Adrenal gland (tissue), 12 donors: ENCODE measurements around the gene RNASEH1. TPM values are rescaled to one million over a fixed set of nuclear protein-coding genes. Genes with fewer than 3 reads are reported as not detected.

Experiments used
- DNase-seq, 7 donors: peaks; one replicate each; pipeline ENCODE4 v3.0.0-alpha.2; 2019 to 2020
- H3K27ac ChIP-seq, 5 donors: fragments of 200-600 bp; sonication (generic) in 4 of 5; 1 replicate in 3 of 5; 2 replicates in 2 of 5; pipeline versions ENCODE4 v1.5.1 to v1.8.0; 2016 to 2020; ENCODE audit warnings: mild to moderate bottlenecking in 1 of 5
- H3K27me3 ChIP-seq: fragments of 200-600 bp; 2 replicates; pipeline ENCODE4 v1.8.0; 2021
- H3K36me3 ChIP-seq, 2 donors: fragments of 200-600 bp; replicated peaks in 1 of 2; 1 replicate in 1 of 2; 2 replicates in 1 of 2; pipeline versions ENCODE4 v1.5.1 to v1.8.0; 2018 to 2022
- H3K4me1 ChIP-seq, 2 donors: fragments of 200-600 bp; replicated peaks in 1 of 2; 1 replicate in 1 of 2; 2 replicates in 1 of 2; pipeline versions ENCODE4 v1.5.1 to v1.8.0; 2018 to 2021
- H3K4me3 ChIP-seq, 4 donors: fragments of 200-600 bp; sonication (generic) in 3 of 4; one replicate each; pipeline ENCODE4 v1.5.1; 2016 to 2018
- H3K9me3 ChIP-seq, 3 donors: fragments of 200-600 bp; sonication (generic) in 1 of 3; replicated peaks in 1 of 3; 1 replicate in 2 of 3; 2 replicates in 1 of 3; pipeline versions ENCODE4 v1.5.1 to v1.8.0; 2016 to 2021
- POLR2A ChIP-seq, 2 donors: fragments of 450-650 bp; IDR thresholded peaks; one replicate each; pipeline ENCODE4 v1.6.1; 2017; ENCODE audit warnings: antibody characterized with exemption in 2 of 2, mild to moderate bottlenecking in 2 of 2, moderate library complexity in 1 of 2
- WGBS, 4 donors: extraction: QIAGEN DNeasy Blood & Tissue Kit in 2 of 4; methylation state at CpG; one replicate each; pipeline versions ENCODE4 v1.1.5 to v1.1.7; 2013 to 2017; 5-methylcytosine and 5-hydroxymethylcytosine counted together
- intact Hi-C, 2 donors: fragments of 100-400 bp; cut with DNase I; formaldehyde crosslinking; loops; one replicate each; pipeline versions ENCODE4 v1.14.1 to v1.15.0; 2022 to 2023
- polyA plus RNA-seq, 3 donors: library from polyadenylated mRNA; stranded (reverse); fragments of 200-250 nt in 2 of 3; fragments of 350-450 nt in 1 of 3; fragmentation: Illumina TruSeq in 1 of 3; extraction: RNeasy Lipid Tissue Mini Kit (QIAGEN cat#74804) in 1 of 3; gene quantifications; one replicate each; pipeline ENCODE4 v1.2.3, GENCODE V29; 2013 to 2014
- total RNA-seq, 9 donors: library from RNA; depleted of rRNA in 4 of 9; stranded (reverse); fragments of >200 nt in 4 of 9; fragments of 120-200 nt in 1 of 9; fragmentation: NEBNext Ultra II Directional in 1 of 9; extraction: Animal tissue kit (Norgen Biotek cat#: 25700) in 1 of 9; gene quantifications; one replicate each; pipeline versions ENCODE4 v1.1.0 to v1.2.4, GENCODE V29; 2013 to 2023
- TF ChIP-seq, protein P1 (sequence below), 6 experiments: fragments of 450-650 bp in 4 of 6; fragments of 200-600 bp in 2 of 6; sonication (generic) in 1 of 6; IDR thresholded peaks; 1 replicate in 5 of 6; 2 replicates in 1 of 6; pipeline versions ENCODE4 v1.5.1 to v1.8.0; 2016 to 2021; ENCODE audit warnings: antibody characterized with exemption in 6 of 6, mild to moderate bottlenecking in 2 of 6, moderate library complexity in 1 of 6
- donor health status: healthy with polysubstance abuse.
- donor health status: Bipolar disorder and iron deficiency.
- donor health status: DM: yes; HTN: yes; CAD: no.
- donor health status: DM: no; HTN: no; CAD: no.
- donor health status: DM: no; HTN: no; CAD: no.
- donor health status: DM: yes; HTN: yes; CAD: no.

RNASEH1 gene
- total and polyA plus RNA-seq, 12 donors = 4.5 to 27.6 (median 17.5) TPM

DNA sequence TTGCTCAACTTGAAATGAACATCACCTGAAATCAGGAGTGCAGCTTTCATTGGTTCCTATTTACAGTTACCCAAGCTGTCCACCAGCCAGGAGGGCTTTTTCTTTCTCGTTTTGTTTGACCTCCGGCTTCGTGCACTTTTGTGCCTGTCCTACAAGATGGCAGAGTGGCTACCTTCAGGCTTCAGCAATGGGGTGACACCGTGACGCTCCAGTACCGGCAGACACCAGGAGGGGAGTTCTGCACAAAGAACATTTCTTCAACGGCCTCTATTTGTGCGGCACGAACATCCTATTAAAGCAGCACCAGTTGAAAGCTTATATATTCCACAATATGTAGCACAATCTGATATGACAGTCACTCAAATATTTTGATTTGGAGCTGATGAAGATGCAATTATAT is 18.3 kb downstream of the RNASEH1 start:
- peaks cover 0 to 36% of the 10 kb centered on the region in 2 donors for H3K36me3 ChIP-seq
- WGBS, 4 donors = 84 to 89% (median 87%) methylated on average over 9 of the region's 9 CpGs
- intact Hi-C loops = no loop called here

DNA sequence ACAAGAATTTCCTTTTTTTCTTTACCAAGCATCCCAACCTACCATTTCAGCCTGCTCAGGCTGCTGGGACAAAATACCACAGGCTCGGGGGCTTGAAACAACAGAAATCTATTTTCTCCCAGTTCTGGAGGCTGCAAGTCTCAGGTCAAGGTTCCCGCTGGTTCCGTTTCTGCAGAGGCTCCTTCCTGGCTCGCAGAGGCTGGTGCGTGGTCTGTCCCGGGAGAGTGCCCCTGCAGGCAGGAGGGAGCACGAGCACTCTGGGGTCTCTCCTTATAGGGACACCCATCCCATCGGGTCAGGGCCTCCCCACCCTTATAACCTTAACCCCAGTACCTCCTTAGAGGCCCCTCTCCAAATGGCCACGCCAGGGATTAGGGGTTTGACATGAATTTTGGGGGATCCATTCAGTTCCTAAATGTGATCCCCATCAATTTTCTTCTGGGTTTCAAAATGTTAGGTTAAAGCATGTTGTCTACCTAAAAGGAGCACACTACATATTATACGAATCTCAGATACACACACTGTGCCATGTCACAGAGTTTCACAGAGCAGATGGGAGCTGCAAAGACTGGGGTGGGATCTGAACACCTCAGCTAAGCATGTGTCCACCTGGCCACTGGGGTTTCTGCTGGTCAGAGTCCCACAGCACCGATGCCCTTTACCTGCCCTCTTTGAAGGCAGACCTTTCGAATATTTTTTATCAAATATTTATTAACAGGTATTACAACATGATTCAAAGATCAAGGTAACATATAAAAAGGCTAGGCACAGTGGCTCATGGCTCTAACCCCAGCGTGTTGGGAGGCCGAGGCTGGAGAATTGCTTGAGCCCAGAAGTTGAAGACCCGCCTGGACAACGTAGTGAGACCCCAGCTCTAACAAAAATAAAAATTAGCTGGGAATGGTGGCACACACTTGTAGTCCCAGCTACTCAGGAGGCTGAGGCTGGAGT is 21.2 kb downstream of the RNASEH1 start:
- Histone ChIP-seq H3K27ac (peak overlapping the region; percentile 65 to 98 (median 97)), H3K27me3 (no peaks in the 10 kb centered on the region), H3K9me3 (no peaks in the 10 kb centered on the region), H3K4me3 (peak overlapping the region in 2 of 4 donors; percentile 14 to 36), H3K4me1 (peaks cover 18 to 21% of the 10 kb centered on the region in 2 donors), H3K36me3 (peaks cover 0 to 18% of the 10 kb centered on the region in 2 donors)
- intact Hi-C loops = no loop called here
- 35 to 52% (median 39%) methylated on average over 15 to 16 of the region's 16 CpGs for WGBS, 4 donors
- TF ChIP-seq POLR2A (IDR thresholded peaks at IDR 0.05) = no peak
- TF ChIP-seq, protein P1, sequence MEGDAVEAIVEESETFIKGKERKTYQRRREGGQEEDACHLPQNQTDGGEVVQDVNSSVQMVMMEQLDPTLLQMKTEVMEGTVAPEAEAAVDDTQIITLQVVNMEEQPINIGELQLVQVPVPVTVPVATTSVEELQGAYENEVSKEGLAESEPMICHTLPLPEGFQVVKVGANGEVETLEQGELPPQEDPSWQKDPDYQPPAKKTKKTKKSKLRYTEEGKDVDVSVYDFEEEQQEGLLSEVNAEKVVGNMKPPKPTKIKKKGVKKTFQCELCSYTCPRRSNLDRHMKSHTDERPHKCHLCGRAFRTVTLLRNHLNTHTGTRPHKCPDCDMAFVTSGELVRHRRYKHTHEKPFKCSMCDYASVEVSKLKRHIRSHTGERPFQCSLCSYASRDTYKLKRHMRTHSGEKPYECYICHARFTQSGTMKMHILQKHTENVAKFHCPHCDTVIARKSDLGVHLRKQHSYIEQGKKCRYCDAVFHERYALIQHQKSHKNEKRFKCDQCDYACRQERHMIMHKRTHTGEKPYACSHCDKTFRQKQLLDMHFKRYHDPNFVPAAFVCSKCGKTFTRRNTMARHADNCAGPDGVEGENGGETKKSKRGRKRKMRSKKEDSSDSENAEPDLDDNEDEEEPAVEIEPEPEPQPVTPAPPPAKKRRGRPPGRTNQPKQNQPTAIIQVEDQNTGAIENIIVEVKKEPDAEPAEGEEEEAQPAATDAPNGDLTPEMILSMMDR (IDR thresholded peaks at IDR 0.05) = peak; percentile 27 to 65 (median 48)
- DNase-seq = peak; percentile 41 to 81 (median 76)

More for the DNA sequence above, 18.3 kb downstream of the RNASEH1 start:
- peak in 1 of 7 donors; percentile 43 for DNase-seq
- H3K27ac ChIP-seq = no peak overlapping the region
- H3K4me3 ChIP-seq = no peak overlapping the region
- no peaks in the 10 kb centered on the region for H3K27me3 ChIP-seq
- peaks cover 18 to 21% of the 10 kb centered on the region in 2 donors for H3K4me1 ChIP-seq
- no peaks in the 10 kb centered on the region for H3K9me3 ChIP-seq
- TF ChIP-seq POLR2A (IDR thresholded peaks at IDR 0.05) = no peak
- TF ChIP-seq, protein P1 (IDR thresholded peaks at IDR 0.05) = no peak

DNA sequence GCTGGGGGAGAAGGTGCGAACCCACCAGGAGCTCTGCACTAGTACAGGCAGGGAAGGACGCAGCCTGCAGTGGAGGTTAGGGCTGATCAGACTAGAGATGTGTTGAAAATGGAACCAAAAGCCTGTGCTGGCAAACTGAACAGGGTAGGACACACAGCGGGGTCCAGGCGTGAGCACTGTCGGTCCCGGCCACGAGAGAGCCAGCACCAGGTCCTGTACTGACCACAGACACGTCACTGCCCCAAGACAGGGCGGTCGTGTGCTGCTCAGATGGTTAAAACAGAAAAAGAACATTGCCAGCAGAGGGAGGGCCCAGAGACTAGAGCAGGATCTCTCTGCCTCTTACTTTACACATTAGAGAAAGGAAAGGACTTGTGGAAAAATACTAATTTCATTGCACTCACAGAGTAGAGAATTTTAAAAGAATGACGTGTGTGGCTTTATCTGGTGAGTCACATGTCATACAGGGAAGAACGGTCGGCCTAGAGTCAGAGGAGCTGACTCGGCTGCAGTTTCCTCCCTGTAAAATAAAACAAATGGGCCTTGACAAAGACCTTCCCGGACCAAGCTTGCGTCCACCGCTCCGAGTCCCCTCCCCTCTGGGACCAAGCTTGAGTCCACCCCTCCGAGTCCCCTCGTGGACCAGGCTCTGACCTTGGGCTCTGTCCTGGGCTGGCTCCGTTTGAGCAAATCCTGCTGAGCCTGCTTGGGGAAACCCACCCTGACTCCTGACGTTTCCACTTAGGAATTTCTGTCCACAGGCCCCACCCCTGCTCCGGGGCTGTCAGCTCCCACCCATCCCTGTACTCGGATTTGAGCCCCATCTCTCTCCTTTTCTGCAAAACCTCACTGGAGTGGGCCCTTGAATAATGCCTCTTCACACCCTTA is 22.1 kb downstream of the RNASEH1 start:
- H3K27me3 ChIP-seq = no peaks in the 10 kb centered on the region
- TF ChIP-seq POLR2A (IDR thresholded peaks at IDR 0.05) = peak; percentile 50 to 81
- TF ChIP-seq, protein P1 (IDR thresholded peaks at IDR 0.05) = peak in 5 of 6 experiments; percentile 25 to 39 (median 32)
- intact Hi-C loops = no loop called here
- DNase-seq = peak; percentile 76 to 90 (median 86)
- no peaks in the 10 kb centered on the region for H3K9me3 ChIP-seq
- H3K4me1 ChIP-seq = peaks cover 18 to 21% of the 10 kb centered on the region in 2 donors
- H3K4me3 ChIP-seq = peak overlapping the region in 2 of 4 donors; percentile 14 to 36
- H3K36me3 ChIP-seq = peaks cover 0 to 12% of the 10 kb centered on the region in 2 donors
- WGBS, 4 donors = 13 to 24% (median 17%) methylated on average over 24 of the region's 24 CpGs
- peak overlapping the region; percentile 65 to 98 (median 97) for H3K27ac ChIP-seq

DNA sequence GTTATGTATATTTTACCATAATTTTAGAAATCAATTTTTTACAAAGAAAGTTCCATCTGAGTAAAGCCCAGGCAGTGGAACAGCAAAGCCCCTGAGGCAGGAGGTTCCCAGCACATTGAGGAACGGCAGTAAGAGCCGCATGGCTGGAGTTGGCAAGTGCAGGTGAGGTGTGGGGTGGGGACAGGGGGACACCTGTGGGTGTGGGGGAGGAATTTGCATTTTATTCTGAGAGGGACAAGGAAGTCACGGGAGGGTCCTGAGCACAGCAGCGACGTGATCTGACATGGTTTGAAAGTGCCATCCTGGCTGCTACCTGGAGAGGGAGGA is 22.7 kb downstream of the RNASEH1 start:
- peaks cover 18 to 21% of the 10 kb centered on the region in 2 donors for H3K4me1 ChIP-seq
- DNase-seq = no peak
- peaks cover 0 to 9% of the 10 kb centered on the region in 2 donors for H3K36me3 ChIP-seq
- 32 to 46% (median 33%) methylated on average over 5 of the region's 5 CpGs for WGBS, 4 donors
- TF ChIP-seq, protein P1 (IDR thresholded peaks at IDR 0.05) = no peak
- TF ChIP-seq POLR2A (IDR thresholded peaks at IDR 0.05) = no peak
- peak overlapping the region; percentile 65 to 98 (median 97) for H3K27ac ChIP-seq
- intact Hi-C loops = no loop called here
- peak overlapping the region in 1 of 4 donors; percentile 36 for H3K4me3 ChIP-seq
- no peaks in the 10 kb centered on the region for H3K27me3 ChIP-seq
- no peaks in the 10 kb centered on the region for H3K9me3 ChIP-seq
